Measurements from ENCODE around the gene LNPEP.

Gene LNPEP

GRCh38 chr5:96993760-96994159 is 57.9 kb downstream of the LNPEP start:
- DNase-seq: no peak
- H3K27me3 ChIP-seq (replicated peaks; ENCODE audit: control insufficient read depth, insufficient read depth, low read length, poor library complexity, severe bottlenecking): no peaks in the 10 kb centered on the region
- no peaks in the 10 kb centered on the region for H3K9me3 ChIP-seq (ENCODE audit: control insufficient read depth, low read length)
- no peak overlapping the region for H3K27ac ChIP-seq (ENCODE audit: insufficient read depth, low read length, poor library complexity, severe bottlenecking)
- peaks cover 53% of the 10 kb centered on the region for H3K36me3 ChIP-seq (ENCODE audit: control insufficient read depth, insufficient read depth, low read length)
- no peak overlapping the region for H3K4me3 ChIP-seq (ENCODE audit: insufficient read depth, low read depth, low read length, poor library complexity, severe bottlenecking)
- peaks cover 2% of the 10 kb centered on the region for H3K4me1 ChIP-seq (ENCODE audit: control insufficient read depth, insufficient read depth, low read length, poor library complexity, severe bottlenecking)

DNA sequence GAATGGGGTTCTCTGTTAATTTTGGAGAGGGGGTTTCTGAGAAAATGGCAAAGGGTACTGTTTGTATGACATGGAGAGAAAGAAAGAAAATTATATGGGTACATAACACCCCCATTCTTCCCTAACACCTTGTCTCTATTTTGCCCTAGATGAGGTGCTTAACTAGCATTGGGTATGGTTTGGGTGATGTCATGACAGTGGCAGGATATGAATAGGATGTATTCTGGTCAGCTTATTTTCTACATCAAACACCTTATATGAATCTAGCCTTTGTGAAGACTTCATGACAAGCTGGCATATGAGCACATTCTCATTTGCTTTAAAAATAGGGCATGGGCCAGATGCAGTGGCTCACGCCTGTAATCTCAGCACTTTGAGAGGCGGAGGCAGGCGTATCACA is 58.6 kb downstream of the LNPEP start:
- no peak overlapping the region for H3K27ac ChIP-seq (ENCODE audit: insufficient read depth, low read length, poor library complexity, severe bottlenecking)
- H3K4me3 ChIP-seq (ENCODE audit: insufficient read depth, low read depth, low read length, poor library complexity, severe bottlenecking): no peak overlapping the region
- no peak for DNase-seq
- H3K27me3 ChIP-seq (replicated peaks; ENCODE audit: control insufficient read depth, insufficient read depth, low read length, poor library complexity, severe bottlenecking): no peaks in the 10 kb centered on the region
- peaks cover 50% of the 10 kb centered on the region for H3K36me3 ChIP-seq (ENCODE audit: control insufficient read depth, insufficient read depth, low read length)
- no peaks in the 10 kb centered on the region for H3K4me1 ChIP-seq (ENCODE audit: control insufficient read depth, insufficient read depth, low read length, poor library complexity, severe bottlenecking)
- H3K9me3 ChIP-seq (ENCODE audit: control insufficient read depth, low read length): no peaks in the 10 kb centered on the region

- Histone ChIP-seq H3K27ac (ENCODE audit: insufficient read depth, low read length, poor library complexity, severe bottlenecking) (no peak overlapping the region), H3K4me3 (ENCODE audit: insufficient read depth, low read depth, low read length, poor library complexity, severe bottlenecking) (no peak overlapping the region), H3K36me3 (ENCODE audit: control insufficient read depth, insufficient read depth, low read length) (peaks cover 53% of the 10 kb centered on the region), H3K4me1 (ENCODE audit: control insufficient read depth, insufficient read depth, low read length, poor library complexity, severe bottlenecking) (no peaks in the 10 kb centered on the region), H3K9me3 (ENCODE audit: control insufficient read depth, low read length) (no peaks in the 10 kb centered on the region), H3K27me3 (replicated peaks; ENCODE audit: control insufficient read depth, insufficient read depth, low read length, poor library complexity, severe bottlenecking) (no peaks in the 10 kb centered on the region)
- no peak for DNase-seq
These were observed 59.5 kb downstream of the LNPEP start for GRCh38 chr5:96995419-96995818.

DNA sequence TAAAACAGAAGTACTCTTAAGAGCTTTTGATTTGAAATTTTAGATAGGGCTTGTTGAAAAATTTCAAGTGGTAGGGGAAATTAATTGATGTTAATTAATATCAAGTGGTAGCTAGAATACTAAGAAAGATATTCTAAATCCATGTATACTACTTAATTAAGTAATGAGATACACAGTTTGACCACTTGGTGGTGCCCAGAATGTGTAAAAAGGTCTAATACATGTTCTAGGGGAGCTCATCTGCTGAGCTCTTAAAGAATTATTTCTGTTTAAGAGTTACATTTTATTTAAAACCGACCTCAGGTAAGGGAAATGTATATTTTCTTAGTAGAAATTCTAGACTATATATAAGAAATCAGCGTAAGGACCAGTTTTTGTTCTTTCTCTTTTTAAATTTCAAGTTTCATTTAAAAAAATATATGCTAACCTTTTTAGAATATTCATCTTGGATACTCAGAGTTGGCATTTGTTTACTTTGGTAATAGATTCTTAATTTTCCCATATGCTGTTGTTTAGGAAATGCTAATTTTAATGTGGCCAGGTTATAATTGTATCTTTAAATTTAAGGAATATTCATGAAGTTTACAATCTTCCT is 61.5 kb downstream of the LNPEP start:
- no peaks in the 10 kb centered on the region for H3K9me3 ChIP-seq (ENCODE audit: control insufficient read depth, low read length)
- DNase-seq: no peak
- H3K4me3 ChIP-seq (ENCODE audit: insufficient read depth, low read depth, low read length, poor library complexity, severe bottlenecking): no peak overlapping the region
- no peaks in the 10 kb centered on the region for H3K27me3 ChIP-seq (replicated peaks; ENCODE audit: control insufficient read depth, insufficient read depth, low read length, poor library complexity, severe bottlenecking)
- no peaks in the 10 kb centered on the region for H3K4me1 ChIP-seq (ENCODE audit: control insufficient read depth, insufficient read depth, low read length, poor library complexity, severe bottlenecking)
- no peak overlapping the region for H3K27ac ChIP-seq (ENCODE audit: insufficient read depth, low read length, poor library complexity, severe bottlenecking)
- peaks cover 54% of the 10 kb centered on the region for H3K36me3 ChIP-seq (ENCODE audit: control insufficient read depth, insufficient read depth, low read length)

GRCh38 chr5:96999856-97000255 is 64.0 kb downstream of the LNPEP start:
- Histone ChIP-seq H3K9me3 (ENCODE audit: control insufficient read depth, low read length) (no peaks in the 10 kb centered on the region), H3K4me1 (ENCODE audit: control insufficient read depth, insufficient read depth, low read length, poor library complexity, severe bottlenecking) (no peaks in the 10 kb centered on the region), H3K27ac (ENCODE audit: insufficient read depth, low read length, poor library complexity, severe bottlenecking) (no peak overlapping the region), H3K27me3 (replicated peaks; ENCODE audit: control insufficient read depth, insufficient read depth, low read length, poor library complexity, severe bottlenecking) (no peaks in the 10 kb centered on the region), H3K36me3 (ENCODE audit: control insufficient read depth, insufficient read depth, low read length) (peaks cover 50% of the 10 kb centered on the region), H3K4me3 (ENCODE audit: insufficient read depth, low read depth, low read length, poor library complexity, severe bottlenecking) (no peak overlapping the region)
- no peak for DNase-seq

DNA sequence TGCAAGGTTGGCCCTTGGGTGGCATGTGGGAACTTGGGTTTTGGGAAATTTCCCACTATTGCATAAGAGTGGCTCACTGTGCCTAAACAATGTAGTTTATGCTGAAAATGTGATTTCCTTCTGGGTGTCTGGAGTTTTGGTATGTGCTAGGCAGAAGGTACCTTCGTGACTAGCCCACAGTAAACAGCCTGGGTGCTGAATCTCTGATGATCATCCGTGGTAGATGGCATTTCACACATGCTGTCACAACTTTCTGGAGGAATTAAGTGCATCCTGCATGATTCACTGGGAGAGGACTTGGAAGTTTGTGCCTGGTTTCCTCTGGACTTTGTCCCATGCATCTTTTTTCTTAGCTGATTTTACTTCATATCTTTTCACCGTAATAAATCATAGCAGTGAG is 64.5 kb downstream of the LNPEP start:
- peaks cover 50% of the 10 kb centered on the region for H3K36me3 ChIP-seq (ENCODE audit: control insufficient read depth, insufficient read depth, low read length)
- no peak for DNase-seq

DNA sequence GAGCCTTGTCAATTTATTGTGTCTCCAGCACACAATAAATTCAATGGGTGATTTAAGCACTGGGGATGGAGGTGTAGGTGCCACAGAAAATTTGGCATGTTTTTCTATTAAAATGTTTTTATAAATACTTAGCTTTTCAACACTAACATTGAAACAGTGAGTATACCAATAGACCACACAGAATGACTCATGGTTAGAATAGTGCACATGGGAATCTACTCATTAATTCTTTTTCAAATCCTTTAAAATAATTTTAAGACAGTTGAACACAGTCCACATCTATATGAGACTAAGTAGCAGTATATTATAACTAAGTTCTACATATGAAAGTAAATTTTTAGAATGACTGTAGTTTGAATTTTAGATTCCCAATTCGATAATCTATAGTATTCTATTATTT is 67.1 kb downstream of the LNPEP start:
- Histone ChIP-seq H3K27ac (ENCODE audit: insufficient read depth, low read length, poor library complexity, severe bottlenecking) (no peak overlapping the region), H3K27me3 (replicated peaks; ENCODE audit: control insufficient read depth, insufficient read depth, low read length, poor library complexity, severe bottlenecking) (no peaks in the 10 kb centered on the region), H3K36me3 (ENCODE audit: control insufficient read depth, insufficient read depth, low read length) (peaks cover 49% of the 10 kb centered on the region), H3K4me3 (ENCODE audit: insufficient read depth, low read depth, low read length, poor library complexity, severe bottlenecking) (no peak overlapping the region), H3K4me1 (ENCODE audit: control insufficient read depth, insufficient read depth, low read length, poor library complexity, severe bottlenecking) (no peaks in the 10 kb centered on the region), H3K9me3 (ENCODE audit: control insufficient read depth, low read length) (no peaks in the 10 kb centered on the region)
- DNase-seq: no peak

More for the DNA sequence above, 64.5 kb downstream of the LNPEP start:
- no peaks in the 10 kb centered on the region for H3K27me3 ChIP-seq (replicated peaks; ENCODE audit: control insufficient read depth, insufficient read depth, low read length, poor library complexity, severe bottlenecking)
- H3K9me3 ChIP-seq (ENCODE audit: control insufficient read depth, low read length): no peaks in the 10 kb centered on the region
- H3K4me3 ChIP-seq (ENCODE audit: insufficient read depth, low read depth, low read length, poor library complexity, severe bottlenecking): no peak overlapping the region
- H3K4me1 ChIP-seq (ENCODE audit: control insufficient read depth, insufficient read depth, low read length, poor library complexity, severe bottlenecking): no peaks in the 10 kb centered on the region
- no peak overlapping the region for H3K27ac ChIP-seq (ENCODE audit: insufficient read depth, low read length, poor library complexity, severe bottlenecking)

GRCh38 chr5:97004423-97005060 is 68.7 kb downstream of the LNPEP start:
- H3K27ac ChIP-seq (ENCODE audit: insufficient read depth, low read length, poor library complexity, severe bottlenecking): no peak overlapping the region

GRCh38 chr5:97006454-97007060 is 70.7 kb downstream of the LNPEP start:
- DNase-seq: no peak
- Histone ChIP-seq H3K27ac (ENCODE audit: insufficient read depth, low read length, poor library complexity, severe bottlenecking) (no peak overlapping the region), H3K36me3 (ENCODE audit: control insufficient read depth, insufficient read depth, low read length) (peaks cover 22% of the 10 kb centered on the region)

More at GRCh38 chr5:97004423-97005060, 68.7 kb downstream of the LNPEP start:
- Histone ChIP-seq H3K9me3 (ENCODE audit: control insufficient read depth, low read length) (no peaks in the 10 kb centered on the region), H3K4me1 (ENCODE audit: control insufficient read depth, insufficient read depth, low read length, poor library complexity, severe bottlenecking) (peaks cover 6% of the 10 kb centered on the region), H3K27me3 (replicated peaks; ENCODE audit: control insufficient read depth, insufficient read depth, low read length, poor library complexity, severe bottlenecking) (no peaks in the 10 kb centered on the region), H3K4me3 (ENCODE audit: insufficient read depth, low read depth, low read length, poor library complexity, severe bottlenecking) (no peak overlapping the region), H3K36me3 (ENCODE audit: control insufficient read depth, insufficient read depth, low read length) (peaks cover 39% of the 10 kb centered on the region)
- DNase-seq: no peak

GRCh38 chr5:97009212-97009898 is 73.5 kb downstream of the LNPEP start:
- Histone ChIP-seq H3K9me3 (ENCODE audit: control insufficient read depth, low read length) (no peaks in the 10 kb centered on the region), H3K4me3 (ENCODE audit: insufficient read depth, low read depth, low read length, poor library complexity, severe bottlenecking) (no peak overlapping the region), H3K36me3 (ENCODE audit: control insufficient read depth, insufficient read depth, low read length) (peaks cover 24% of the 10 kb centered on the region), H3K27ac (ENCODE audit: insufficient read depth, low read length, poor library complexity, severe bottlenecking) (no peak overlapping the region), H3K4me1 (ENCODE audit: control insufficient read depth, insufficient read depth, low read length, poor library complexity, severe bottlenecking) (peaks cover 6% of the 10 kb centered on the region), H3K27me3 (replicated peaks; ENCODE audit: control insufficient read depth, insufficient read depth, low read length, poor library complexity, severe bottlenecking) (no peaks in the 10 kb centered on the region)
- DNase-seq: no peak

More at GRCh38 chr5:97006454-97007060, 70.7 kb downstream of the LNPEP start:
- Histone ChIP-seq H3K27me3 (replicated peaks; ENCODE audit: control insufficient read depth, insufficient read depth, low read length, poor library complexity, severe bottlenecking) (no peaks in the 10 kb centered on the region), H3K4me1 (ENCODE audit: control insufficient read depth, insufficient read depth, low read length, poor library complexity, severe bottlenecking) (peaks cover 6% of the 10 kb centered on the region), H3K4me3 (ENCODE audit: insufficient read depth, low read depth, low read length, poor library complexity, severe bottlenecking) (no peak overlapping the region), H3K9me3 (ENCODE audit: control insufficient read depth, low read length) (no peaks in the 10 kb centered on the region)
